GM12878 (cell line): Measurements from ENCODE around the gene AGAP3. TPM values are rescaled to one million over a fixed set of nuclear protein-coding genes. Genes with fewer than 3 reads are reported as not detected.

Experiments used
- ATAC-seq: fragments of 200-7000 bp; cut with Tn5 transposase; 3 replicates; pipeline ENCODE4 v1.9.1; 2020; ENCODE audit warnings: mild to moderate bottlenecking, moderate library complexity
- BruUV-seq: library from RNA; stranded (reverse); fragments of 400-500 nt; replicated peaks from 2 replicates; lab custom pipeline; 2021; lab: Mats Ljungman, UMichigan
- CTCF ChIA-PET: fragments of 300-600 bp; sonication (Branson Sonifier 250); formaldehyde crosslinking; extraction: SDS; loops from one replicate; lab custom pipeline; 2021; ENCODE audit warnings: inconsistent platforms; lab: Yijun Ruan, JAX
- POLR2A ChIA-PET: fragments of 350-600 bp; formaldehyde crosslinking; extraction: SDS; loops from one replicate; lab custom pipeline; 2021; ENCODE audit warnings: inconsistent platforms; lab: Charles Lee
- RAD21 ChIA-PET: fragments of 300-600 bp; sonication (Branson Sonifier 250); formaldehyde crosslinking; loops from one replicate; lab custom pipeline; 2023; ENCODE audit warnings: antibody characterized with exemption; ENCODE audit not compliant: unreplicated experiment; lab: Charles Lee
- SMC1A ChIA-PET: fragments of 300-600 bp; sonication (Branson Sonifier 250); formaldehyde crosslinking; loops from one replicate; lab custom pipeline; 2023; ENCODE audit not compliant: unreplicated experiment, uncharacterized antibody; lab: Charles Lee
- DNase-seq: peaks from one replicate; pipeline ENCODE4 v3.0.0-alpha.2; 2011; ENCODE audit warnings: low read depth, low spot score
- FAIRE-seq: peaks from 3 replicates; lab custom pipeline; 2011; peaks lifted over from hg19 to GRCh38; lab: Jason Lieb, UNC
- H2AFZ ChIP-seq: 2 replicates; pipeline ENCODE4 v1.6.0; 2011; ENCODE audit warnings: low read depth, low read length, control low read depth; ENCODE audit not compliant: control insufficient read depth
- H3K27ac ChIP-seq: 2 replicates; pipeline ENCODE4 v1.5.1; 2011; ENCODE audit warnings: control low read depth; ENCODE audit not compliant: control insufficient read depth, insufficient read depth
- H3K27me3 ChIP-seq, 2 experiments: replicated peaks in 1 of 2; 2 replicates each; pipeline versions ENCODE4 v1.6.0 to v1.6.1; 2011; ENCODE audit warnings: low read length in 1 of 2; ENCODE audit not compliant: control insufficient read depth in 2 of 2, insufficient read depth in 2 of 2
- H3K36me3 ChIP-seq, 2 experiments: 2 replicates each; pipeline ENCODE4 v1.5.1; 2011; ENCODE audit warnings: low read length in 1 of 2; ENCODE audit not compliant: control insufficient read depth in 2 of 2, insufficient read depth in 2 of 2
- H3K4me1 ChIP-seq: 2 replicates; pipeline ENCODE4 v1.6.1; 2011; ENCODE audit warnings: mild to moderate bottlenecking, low read length, moderate library complexity, mixed read lengths; ENCODE audit not compliant: control insufficient read depth, insufficient read depth
- H3K4me2 ChIP-seq: 2 replicates; pipeline ENCODE4 v1.6.0; 2011; ENCODE audit warnings: control low read depth; ENCODE audit not compliant: control insufficient read depth, insufficient read depth
- H3K4me3 ChIP-seq: fragments of 200-600 bp; sonication (generic); 2 replicates; pipeline ENCODE4 v1.5.1; 2016
- H3K79me2 ChIP-seq: 2 replicates; pipeline ENCODE4 v1.6.0; 2011; ENCODE audit warnings: low read length; ENCODE audit not compliant: control insufficient read depth, insufficient read depth
- H3K9ac ChIP-seq: 2 replicates; pipeline ENCODE4 v1.8.0; 2011; ENCODE audit warnings: low read length, control low read depth, mixed read lengths; ENCODE audit not compliant: control insufficient read depth, insufficient read depth
- H3K9me3 ChIP-seq: replicated peaks from 3 replicates; pipeline ENCODE4 v1.5.1; 2011; ENCODE audit warnings: mild to moderate bottlenecking, low read length; ENCODE audit not compliant: control insufficient read depth, insufficient read depth
- H4K20me1 ChIP-seq: 2 replicates; pipeline ENCODE4 v1.6.0; 2011; ENCODE audit not compliant: control insufficient read depth, insufficient read depth
- CHD1 ChIP-seq: IDR thresholded peaks from 2 replicates; pipeline ENCODE4 v1.6.1; 2012; ENCODE audit warnings: low read depth, low read length, improper control_type of control experiment
- CHD2 ChIP-seq: IDR thresholded peaks from 2 replicates; pipeline ENCODE4 v1.6.1; 2011; ENCODE audit warnings: low read depth, low read length, improper control_type of control experiment, borderline replicate concordance
- LARP7 ChIP-seq: fragments of 450-650 bp; IDR thresholded peaks from 2 replicates; pipeline ENCODE4 v1.6.1; 2017; ENCODE audit warnings: mild to moderate bottlenecking
- PML ChIP-seq: IDR thresholded peaks from 2 replicates; pipeline ENCODE4 v1.6.1; 2012; ENCODE audit warnings: low read length, inconsistent platforms
- POU2F2 ChIP-seq: IDR thresholded peaks from 3 replicates; pipeline ENCODE4 v1.6.1; 2011; ENCODE audit warnings: low read depth, mild to moderate bottlenecking, low read length, borderline replicate concordance
- SIX5 ChIP-seq: IDR thresholded peaks from 2 replicates; pipeline ENCODE4 v1.6.1; 2011; ENCODE audit warnings: mild to moderate bottlenecking, low read depth, low read length, moderate library complexity; ENCODE audit not compliant: severe bottlenecking
- SKIL ChIP-seq: fragments of 450-650 bp; IDR thresholded peaks from 2 replicates; pipeline ENCODE4 v1.6.1; 2017; ENCODE audit warnings: mild to moderate bottlenecking, low read depth, inconsistent platforms; ENCODE audit not compliant: poor library complexity, severe bottlenecking
- SMAD1 ChIP-seq: fragments of 450-650 bp; IDR thresholded peaks from 2 replicates; pipeline ENCODE4 v1.6.1; 2018; ENCODE audit warnings: mild to moderate bottlenecking, low read depth; ENCODE audit not compliant: partially characterized antibody
- WRNIP1 ChIP-seq: IDR thresholded peaks from 2 replicates; pipeline ENCODE4 v1.6.1; 2011; ENCODE audit warnings: low read depth, low read length, improper control_type of control experiment, borderline replicate concordance
- ZBED1 ChIP-seq: IDR thresholded peaks from 2 replicates; pipeline ENCODE4 v1.6.1; 2016; ENCODE audit warnings: borderline replicate concordance
- ZBTB4 ChIP-seq: fragments of 450-650 bp; formaldehyde crosslinking; IDR thresholded peaks from 2 replicates; pipeline ENCODE4 v1.4.0; 2022; ENCODE audit warnings: mild to moderate bottlenecking, moderate library complexity
- WGBS: methylation state at CpG from one replicate; pipeline ENCODE4 v1.1.6; 2016; ENCODE audit warnings: low lambda C conversion rate; ENCODE audit not compliant: insufficient replicate concordance, insufficient coverage; ENCODE audit errors: missing lambda C conversion rate; 5-methylcytosine and 5-hydroxymethylcytosine counted together
- in situ Hi-C: fragments of 300-500 bp; cut with MboI; formaldehyde crosslinking; loops from 9 replicates; pipeline ENCODE4 v1.14.3; 2018; ENCODE audit warnings: mixed read lengths
- intact Hi-C: fragments of 100-400 bp; cut with micrococcal nuclease; formaldehyde crosslinking; loops from one replicate; pipeline ENCODE4 v1.14.2; 2022; ENCODE audit not compliant: unreplicated experiment
- polyA plus RNA-seq, 11 experiments: library from polyadenylated mRNA; depleted of rRNA in 4 of 11; unstranded in 6 of 11; stranded (reverse) in 5 of 11; fragments of >200 nt; fragmentation: Nextera tagmentation in 4 of 11; fragmentation: Illumina TruSeq in 1 of 11; extraction: Ambion mirVana in 4 of 11; extraction: Trizol in 1 of 11; gene quantifications; 1 replicate in 1 of 11; 2 replicates in 10 of 11; pipeline versions ENCODE4 v1.2.1 to v1.2.3, GENCODE V29; 2011 to 2016; ENCODE audit warnings: inconsistent platforms in 2 of 11, missing spikeins in 2 of 11, low read depth in 1 of 11
- total RNA-seq, 4 experiments: library from RNA; depleted of rRNA in 3 of 4; stranded (reverse); fragments of >200 nt in 3 of 4; fragmentation: Illumina TruSeq in 1 of 4; extraction: Trizol in 1 of 4; gene quantifications; 2 replicates each; pipeline versions ENCODE4 v1.2.1 to v1.2.3, GENCODE V29; 2013 to 2021
- TF ChIP-seq, protein P1 (sequence below): fragments of 450-650 bp; formaldehyde crosslinking; IDR thresholded peaks from 2 replicates; pipeline ENCODE4 v1.4.0; 2020; ENCODE audit warnings: mild to moderate bottlenecking, moderate library complexity
- TF ChIP-seq, protein P2 (sequence below): fragments of 450-650 bp; IDR thresholded peaks from 2 replicates; pipeline ENCODE4 v1.6.1; 2018; ENCODE audit warnings: borderline replicate concordance, mild to moderate bottlenecking; ENCODE audit not compliant: partially characterized antibody

Gene AGAP3
- total and polyA plus RNA-seq, 10 of the 15 experiments (the other 5 are each of a cell fraction or from before 2014, with no cell fraction given): 1.8 to 68.1 (median 15.7) TPM

- H3K4me1 ChIP-seq: no peaks in the 10 kb centered on the region
- DNase-seq (no peak), ATAC-seq (no peak), FAIRE-seq (no peak)
- peaks cover 3 to 19% of the 10 kb centered on the region in 2 experiments; a peak in 3 of 4 replicates for H3K36me3 ChIP-seq
- WGBS: 75% methylated on average over 12 of the region's 12 CpGs
- no peaks in the 10 kb centered on the region for H3K27me3 ChIP-seq
- no peak overlapping the region for H3K9ac ChIP-seq
- H4K20me1 ChIP-seq: no peaks in the 10 kb centered on the region; the same call in 1 of the 2 replicates
- in situ Hi-C loops (no loop called here), intact Hi-C loops (no loop called here)
- BruUV-seq: no TSS peak
- no peak overlapping the region for H3K4me3 ChIP-seq
- SMC1A ChIA-PET: no interaction called here
- no peak overlapping the region for H2AFZ ChIP-seq
- RAD21 ChIA-PET: no interaction called here
- CTCF ChIA-PET: interaction anchor here (1.2 kb wide), 1 partner anchor 28 kb away, joined by 3 read pairs; no protein-coding TSS in a partner anchor
- no peaks in the 10 kb centered on the region for H3K9me3 ChIP-seq
- no peak overlapping the region for H3K4me2 ChIP-seq
- POLR2A ChIA-PET: no interaction called here
- no peaks in the 10 kb centered on the region for H3K79me2 ChIP-seq
- H3K27ac ChIP-seq: no peak overlapping the region
- TF ChIP-seq, protein P1, sequence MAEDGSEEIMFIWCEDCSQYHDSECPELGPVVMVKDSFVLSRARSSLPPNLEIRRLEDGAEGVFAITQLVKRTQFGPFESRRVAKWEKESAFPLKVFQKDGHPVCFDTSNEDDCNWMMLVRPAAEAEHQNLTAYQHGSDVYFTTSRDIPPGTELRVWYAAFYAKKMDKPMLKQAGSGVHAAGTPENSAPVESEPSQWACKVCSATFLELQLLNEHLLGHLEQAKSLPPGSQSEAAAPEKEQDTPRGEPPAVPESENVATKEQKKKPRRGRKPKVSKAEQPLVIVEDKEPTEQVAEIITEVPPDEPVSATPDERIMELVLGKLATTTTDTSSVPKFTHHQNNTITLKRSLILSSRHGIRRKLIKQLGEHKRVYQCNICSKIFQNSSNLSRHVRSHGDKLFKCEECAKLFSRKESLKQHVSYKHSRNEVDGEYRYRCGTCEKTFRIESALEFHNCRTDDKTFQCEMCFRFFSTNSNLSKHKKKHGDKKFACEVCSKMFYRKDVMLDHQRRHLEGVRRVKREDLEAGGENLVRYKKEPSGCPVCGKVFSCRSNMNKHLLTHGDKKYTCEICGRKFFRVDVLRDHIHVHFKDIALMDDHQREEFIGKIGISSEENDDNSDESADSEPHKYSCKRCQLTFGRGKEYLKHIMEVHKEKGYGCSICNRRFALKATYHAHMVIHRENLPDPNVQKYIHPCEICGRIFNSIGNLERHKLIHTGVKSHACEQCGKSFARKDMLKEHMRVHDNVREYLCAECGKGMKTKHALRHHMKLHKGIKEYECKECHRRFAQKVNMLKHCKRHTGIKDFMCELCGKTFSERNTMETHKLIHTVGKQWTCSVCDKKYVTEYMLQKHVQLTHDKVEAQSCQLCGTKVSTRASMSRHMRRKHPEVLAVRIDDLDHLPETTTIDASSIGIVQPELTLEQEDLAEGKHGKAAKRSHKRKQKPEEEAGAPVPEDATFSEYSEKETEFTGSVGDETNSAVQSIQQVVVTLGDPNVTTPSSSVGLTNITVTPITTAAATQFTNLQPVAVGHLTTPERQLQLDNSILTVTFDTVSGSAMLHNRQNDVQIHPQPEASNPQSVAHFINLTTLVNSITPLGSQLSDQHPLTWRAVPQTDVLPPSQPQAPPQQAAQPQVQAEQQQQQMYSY (CRISPR knock-in tag): no peak
- TF ChIP-seq SIX5 (no peak), LARP7 (no peak), CHD1 (no peak), POU2F2 (no peak), WRNIP1 (no peak), PML (no peak), SMAD1 (no peak), ZBED1 (no peak), SKIL (no peak), CHD2 (no peak), ZBTB4 (no peak)
- TF ChIP-seq, protein P2, sequence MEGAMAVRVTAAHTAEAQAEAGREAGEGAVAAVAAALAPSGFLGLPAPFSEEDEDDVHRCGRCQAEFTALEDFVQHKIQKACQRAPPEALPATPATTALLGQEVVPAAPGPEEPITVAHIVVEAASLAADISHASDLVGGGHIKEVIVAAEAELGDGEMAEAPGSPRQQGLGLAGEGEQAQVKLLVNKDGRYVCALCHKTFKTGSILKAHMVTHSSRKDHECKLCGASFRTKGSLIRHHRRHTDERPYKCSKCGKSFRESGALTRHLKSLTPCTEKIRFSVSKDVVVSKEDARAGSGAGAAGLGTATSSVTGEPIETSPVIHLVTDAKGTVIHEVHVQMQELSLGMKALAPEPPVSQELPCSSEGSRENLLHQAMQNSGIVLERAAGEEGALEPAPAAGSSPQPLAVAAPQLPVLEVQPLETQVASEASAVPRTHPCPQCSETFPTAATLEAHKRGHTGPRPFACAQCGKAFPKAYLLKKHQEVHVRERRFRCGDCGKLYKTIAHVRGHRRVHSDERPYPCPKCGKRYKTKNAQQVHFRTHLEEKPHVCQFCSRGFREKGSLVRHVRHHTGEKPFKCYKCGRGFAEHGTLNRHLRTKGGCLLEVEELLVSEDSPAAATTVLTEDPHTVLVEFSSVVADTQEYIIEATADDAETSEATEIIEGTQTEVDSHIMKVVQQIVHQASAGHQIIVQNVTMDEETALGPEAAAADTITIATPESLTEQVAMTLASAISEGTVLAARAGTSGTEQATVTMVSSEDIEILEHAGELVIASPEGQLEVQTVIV: no peak
Observed at GRCh38 chr7:151117565-151117964, 31.3 kb downstream of the AGAP3 start.
